Measurements from ENCODE around the gene ZNF688.
"Not testable (repeated sequence)": the region's sequence is repeated elsewhere in the genome, so short reads cannot be mapped to it uniquely, and the experiment has no call there.

The ZNF688 gene

GRCh38 chr16:30533748-30534367 lies 37.7 kb downstream of the ZNF688 start:
- DNase-seq (ENCODE audit: low read depth in 3 of 3): peak in 1 of 3 experiments; percentile 27

- no peak for DNase-seq (ENCODE audit: low read depth in 3 of 3)
These were observed 38.4 kb downstream of the ZNF688 start for GRCh38 chr16:30533146-30533522.

GRCh38 chr16:30532285-30533145 lies 39.0 kb downstream of the ZNF688 start:
- no peak for DNase-seq (ENCODE audit: low read depth in 3 of 3)

GRCh38 chr16:30530163-30531037 lies 41.1 kb downstream of the ZNF688 start:
- DNase-seq (ENCODE audit: low read depth in 3 of 3): no peak

- DNase-seq (ENCODE audit: low read depth in 3 of 3): no peak
These were observed 42.6 kb downstream of the ZNF688 start for GRCh38 chr16:30528799-30529457.

- no peak for DNase-seq (ENCODE audit: low read depth in 3 of 3)
These were observed 43.8 kb downstream of the ZNF688 start for GRCh38 chr16:30527635-30528178.

GRCh38 chr16:30526823-30527634 lies 44.5 kb downstream of the ZNF688 start:
- DNase-seq (ENCODE audit: low read depth in 3 of 3): peak; percentile 83 to 98 (median 88)

- DNase-seq (ENCODE audit: low read depth in 3 of 3): peak in 1 of 3 experiments; percentile 36
These were observed 45.2 kb downstream of the ZNF688 start, which contains the start of gene ZNF768 for GRCh38 chr16:30526137-30526822. Gene ZNF768 (minus strand): TSS chr16:30526566. CDS start chr16:30526413, 153 bp downstream.

GRCh38 chr16:30525844-30526136 lies 45.7 kb downstream of the ZNF688 start:
- DNase-seq (ENCODE audit: low read depth in 3 of 3): no peak

GRCh38 chr16:30524575-30525568 lies 46.6 kb downstream of the ZNF688 start:
- no peak for DNase-seq (ENCODE audit: low read depth in 3 of 3)

- no peak for DNase-seq (ENCODE audit: low read depth in 3 of 3)
These were observed 47.5 kb downstream of the ZNF688 start for GRCh38 chr16:30523768-30524574.

- DNase-seq (ENCODE audit: low read depth in 3 of 3): not testable (repeated sequence)
These were observed 48.6 kb downstream of the ZNF688 start for GRCh38 chr16:30522702-30523463.

GRCh38 chr16:30521873-30522641 lies 49.5 kb downstream of the ZNF688 start:
- no peak for DNase-seq (ENCODE audit: low read depth in 3 of 3)

- DNase-seq (ENCODE audit: low read depth in 3 of 3): no peak
These were observed 50.0 kb downstream of the ZNF688 start for GRCh38 chr16:30521476-30521872.

Measured in stimulated activated CD4-positive, alpha-beta T cell treated with anti-CD3 and anti-CD28 coated beads, TNF-alpha, amount 100 ng/mL, for 24 hours (primary cell).